ENCODE measurements around the gene FOXO1.
"Not testable (repeated sequence)": the region's sequence is repeated elsewhere in the genome, so short reads cannot be mapped to it uniquely, and the experiment has no call there.

DNA sequence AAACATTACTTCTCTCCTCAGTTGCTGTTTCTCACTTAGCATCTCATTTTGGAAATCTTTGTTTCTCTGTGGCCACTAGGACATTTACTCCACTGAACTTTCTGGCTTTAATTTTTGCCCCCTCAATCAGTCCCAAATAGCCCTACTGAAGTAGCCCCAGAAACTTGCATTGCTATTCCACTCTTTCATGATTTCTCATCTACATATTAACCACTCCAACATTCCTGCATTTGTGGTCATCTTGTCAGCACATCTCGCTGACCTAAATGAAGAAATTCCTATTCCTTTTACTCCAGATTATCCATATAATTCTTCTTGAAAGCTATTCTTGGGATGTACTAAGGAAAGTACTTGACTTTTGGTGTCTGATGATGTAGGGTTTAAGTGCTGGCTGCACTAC lies 48.0 kb upstream of the FOXO1 start:
- not testable (repeated sequence) for TF ChIP-seq E2F5 (CRISPR knock-in tag; conservative IDR thresholded peaks at IDR 0.05); ZMYM2 (CRISPR knock-in tag; IDR thresholded peaks at IDR 0.05); SMARCE1 (IDR thresholded peaks at IDR 0.05; ENCODE audit: borderline replicate concordance); IKZF4 (CRISPR knock-in tag; IDR thresholded peaks at IDR 0.05; ENCODE audit: borderline replicate concordance, low read depth, not compliant biosample characterization); ZNF138 (CRISPR knock-in tag; IDR thresholded peaks at IDR 0.05; ENCODE audit: low read depth); ZIK1 (CRISPR knock-in tag; IDR thresholded peaks at IDR 0.05; ENCODE audit: borderline replicate concordance, low read depth); POLR2AphosphoS5 (IDR thresholded peaks at IDR 0.05; ENCODE audit: low read depth, low read length); SP1 (IDR thresholded peaks at IDR 0.05); SP1 (CRISPR knock-in tag; IDR thresholded peaks at IDR 0.05); SMC3 (IDR thresholded peaks at IDR 0.05; ENCODE audit: low read length); BRCA1 (CRISPR knock-in tag; IDR thresholded peaks at IDR 0.05)
- TF ChIP-seq, protein P1, sequence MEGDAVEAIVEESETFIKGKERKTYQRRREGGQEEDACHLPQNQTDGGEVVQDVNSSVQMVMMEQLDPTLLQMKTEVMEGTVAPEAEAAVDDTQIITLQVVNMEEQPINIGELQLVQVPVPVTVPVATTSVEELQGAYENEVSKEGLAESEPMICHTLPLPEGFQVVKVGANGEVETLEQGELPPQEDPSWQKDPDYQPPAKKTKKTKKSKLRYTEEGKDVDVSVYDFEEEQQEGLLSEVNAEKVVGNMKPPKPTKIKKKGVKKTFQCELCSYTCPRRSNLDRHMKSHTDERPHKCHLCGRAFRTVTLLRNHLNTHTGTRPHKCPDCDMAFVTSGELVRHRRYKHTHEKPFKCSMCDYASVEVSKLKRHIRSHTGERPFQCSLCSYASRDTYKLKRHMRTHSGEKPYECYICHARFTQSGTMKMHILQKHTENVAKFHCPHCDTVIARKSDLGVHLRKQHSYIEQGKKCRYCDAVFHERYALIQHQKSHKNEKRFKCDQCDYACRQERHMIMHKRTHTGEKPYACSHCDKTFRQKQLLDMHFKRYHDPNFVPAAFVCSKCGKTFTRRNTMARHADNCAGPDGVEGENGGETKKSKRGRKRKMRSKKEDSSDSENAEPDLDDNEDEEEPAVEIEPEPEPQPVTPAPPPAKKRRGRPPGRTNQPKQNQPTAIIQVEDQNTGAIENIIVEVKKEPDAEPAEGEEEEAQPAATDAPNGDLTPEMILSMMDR (CRISPR knock-in tag; IDR thresholded peaks at IDR 0.05) = not testable (repeated sequence)
- TF ChIP-seq, protein P2, sequence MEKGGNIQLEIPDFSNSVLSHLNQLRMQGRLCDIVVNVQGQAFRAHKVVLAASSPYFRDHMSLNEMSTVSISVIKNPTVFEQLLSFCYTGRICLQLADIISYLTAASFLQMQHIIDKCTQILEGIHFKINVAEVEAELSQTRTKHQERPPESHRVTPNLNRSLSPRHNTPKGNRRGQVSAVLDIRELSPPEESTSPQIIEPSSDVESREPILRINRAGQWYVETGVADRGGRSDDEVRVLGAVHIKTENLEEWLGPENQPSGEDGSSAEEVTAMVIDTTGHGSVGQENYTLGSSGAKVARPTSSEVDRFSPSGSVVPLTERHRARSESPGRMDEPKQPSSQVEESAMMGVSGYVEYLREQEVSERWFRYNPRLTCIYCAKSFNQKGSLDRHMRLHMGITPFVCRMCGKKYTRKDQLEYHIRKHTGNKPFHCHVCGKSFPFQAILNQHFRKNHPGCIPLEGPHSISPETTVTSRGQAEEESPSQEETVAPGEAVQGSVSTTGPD (CRISPR knock-in tag; IDR thresholded peaks at IDR 0.05) = not testable (repeated sequence)
